ENCODE measurements around the gene PYM1. TPM values are rescaled to one million over a fixed set of nuclear protein-coding genes. Genes with fewer than 3 reads are reported as not detected.
A peak's percentile ranks its signal among the peaks of the same experiment; 100 is the strongest.

The PYM1 gene
- total RNA-seq, 6 donors from 2014 or later: 23.0 to 47.3 (median 32.8) TPM

- 0 to 2% methylated on average over 19 to 45 of the region's 60 CpGs for WGBS, 2 donors
- Histone ChIP-seq H3K4me1 (peaks cover 32 to 61% (median 43%) of the 10 kb centered on the region in 4 donors), H3K27me3 (no peaks in the 10 kb centered on the region), H3K4me3 (peak overlapping the region; percentile 53 to 83 (median 72)), H3K36me3 (no peaks in the 10 kb centered on the region), H3K27ac (peak overlapping the region; percentile 81 to 88 (median 86)), H3K9me3 (no peaks in the 10 kb centered on the region)
- TF ChIP-seq EP300 (IDR thresholded peaks at IDR 0.05): no peak
- TF ChIP-seq POLR2A (IDR thresholded peaks at IDR 0.05): peak in 1 of 4 donors; percentile 21
- TF ChIP-seq CTCF (IDR thresholded peaks at IDR 0.05): no peak
- TF ChIP-seq POLR2AphosphoS5 (IDR thresholded peaks at IDR 0.05): peak in 1 of 2 donors; percentile 10
- peak in 1 of 2 donors; percentile 70 for ATAC-seq (ENCODE audit: low FRiP score in 2 of 2)
- DNase-seq: peak; percentile 80 to 93
Observed at GRCh38 chr12:55931780-55932550, 4.3 kb upstream of the PYM1 start.

- Histone ChIP-seq H3K36me3 (no peaks in the 10 kb centered on the region), H3K27ac (peak overlapping the region; percentile 81 to 88 (median 86)), H3K27me3 (no peaks in the 10 kb centered on the region), H3K9me3 (no peaks in the 10 kb centered on the region), H3K4me3 (peak overlapping the region; percentile 53 to 83 (median 72)), H3K4me1 (peaks cover 35 to 64% (median 44%) of the 10 kb centered on the region in 4 donors)
- ATAC-seq (ENCODE audit: low FRiP score in 2 of 2): no peak
- TF ChIP-seq POLR2AphosphoS5 (IDR thresholded peaks at IDR 0.05) (no peak), EP300 (IDR thresholded peaks at IDR 0.05) (no peak), CTCF (IDR thresholded peaks at IDR 0.05) (no peak), POLR2A (IDR thresholded peaks at IDR 0.05) (no peak)
- WGBS, 2 donors: 3 to 16% methylated on average over 10 of the region's 10 CpGs
- no peak for DNase-seq
Observed at GRCh38 chr12:55931317-55931779, 3.7 kb upstream of the PYM1 start.

- Histone ChIP-seq H3K4me1 (peaks cover 40 to 69% (median 49%) of the 10 kb centered on the region in 4 donors), H3K9me3 (no peaks in the 10 kb centered on the region), H3K4me3 (peak within 1 kb of the TSS; percentile 53 to 83 (median 72)), H3K36me3 (no peaks in the 10 kb centered on the region), H3K27me3 (no peaks in the 10 kb centered on the region), H3K27ac (peak within 1 kb of the TSS; percentile 87 to 99 (median 92))
- WGBS, 2 donors: 43 to 44% methylated on average over 3 of the region's 3 CpGs
- ATAC-seq (ENCODE audit: low FRiP score in 2 of 2) (peak in 1 of 2 donors; percentile 23), DNase-seq (peak in 1 of 2 donors; percentile 60)
- TF ChIP-seq POLR2AphosphoS5 (IDR thresholded peaks at IDR 0.05) (no peak), POLR2A (IDR thresholded peaks at IDR 0.05) (peak in 1 of 4 donors; percentile 13), EP300 (IDR thresholded peaks at IDR 0.05) (no peak), CTCF (IDR thresholded peaks at IDR 0.05) (peak; percentile 31 to 55 (median 48))
Observed at GRCh38 chr12:55930771-55931316, 3.1 kb upstream of the PYM1 start, which contains the start of gene DGKA. Gene DGKA, plus strand, starts transcription at chr12:55931162. Its CDS starts 5,342 bp downstream, at chr12:55936504.

- whole genome bisulfite sequencing, 2 donors: 24 to 40% methylated on average over 8 of the region's 8 CpGs
- Histone ChIP-seq H3K36me3 (peaks cover 0 to 4% (median 1%) of the 10 kb centered on the region in 4 donors), H3K4me3 (no peak overlapping the region), H3K27me3 (no peaks in the 10 kb centered on the region), H3K27ac (peak overlapping the region; percentile 96 to 99 (median 97)), H3K4me1 (peaks cover 43 to 74% (median 54%) of the 10 kb centered on the region in 4 donors), H3K9me3 (no peaks in the 10 kb centered on the region)
- ATAC-seq (ENCODE audit: low FRiP score in 2 of 2) (no peak), DNase-seq (peak; percentile 45 to 84)
- no peak for TF ChIP-seq POLR2AphosphoS5 (IDR thresholded peaks at IDR 0.05)
- no peak for TF ChIP-seq POLR2A (IDR thresholded peaks at IDR 0.05)
- no peak for TF ChIP-seq CTCF (IDR thresholded peaks at IDR 0.05)
- TF ChIP-seq EP300 (IDR thresholded peaks at IDR 0.05): no peak
Observed at GRCh38 chr12:55929306-55929791, 1.7 kb upstream of the PYM1 start.

Data from upper lobe of left lung (tissue), 6 donors.